Cardiac muscle cell (in vitro differentiated cells and primary cell): Measurements from ENCODE around the gene EPHA8. TPM values are rescaled to one million over a fixed set of nuclear protein-coding genes. Genes with fewer than 3 reads are reported as not detected.

Experiments
- DNase-seq, 2 donors: peaks; one replicate each; pipeline versions ENCODE4 v3.0.0 to v3.0.0-alpha.2; 2010 to 2017; ENCODE audit warnings: low read depth in 1 of 2, low spot score in 1 of 2
- H3K27ac ChIP-seq: fragments of 200-600 bp; sonication (generic); 2 replicates; pipeline ENCODE4 v1.5.1; 2016
- H3K27me3 ChIP-seq: fragments of 200-600 bp; sonication (generic); 2 replicates; pipeline ENCODE4 v1.6.0; 2016; ENCODE audit warnings: control low read depth
- H3K36me3 ChIP-seq: fragments of 200-600 bp; sonication (generic); 2 replicates; pipeline ENCODE4 v1.5.1; 2016; ENCODE audit warnings: control low read depth
- H3K4me1 ChIP-seq: fragments of 200-600 bp; sonication (generic); 2 replicates; pipeline ENCODE4 v1.8.1; 2017; ENCODE audit warnings: low read depth, mild to moderate bottlenecking, mixed run types
- H3K4me3 ChIP-seq: fragments of 200-600 bp; sonication (generic); 2 replicates; pipeline ENCODE4 v1.5.1; 2016; ENCODE audit warnings: mild to moderate bottlenecking
- H3K9me3 ChIP-seq: fragments of 200-600 bp; sonication (generic); 2 replicates; pipeline ENCODE4 v1.5.1; 2017; ENCODE audit warnings: low read depth, mild to moderate bottlenecking, control low read depth
- polyA plus RNA-seq: library from polyadenylated mRNA; unstranded; fragments of >200 nt; fragmentation: Nextera tagmentation; extraction: Ambion mirVana; gene quantifications from 2 replicates; pipeline ENCODE4 v1.2.1, GENCODE V29; 2016
- total RNA-seq: library from RNA; depleted of rRNA; stranded (reverse); fragments of >200 nt; gene quantifications from 2 replicates; pipeline ENCODE4 v1.2.3, GENCODE V29; 2016
- TF ChIP-seq, protein P1 (sequence below): IDR thresholded peaks from 2 replicates; pipeline ENCODE4 v1.5.1; 2012; ENCODE audit warnings: low read depth, mild to moderate bottlenecking, low read length

EPHA8 gene
- total and polyA plus RNA-seq, 2 experiments from 2014 or later = 4.7 to 10.9 TPM

DNA sequence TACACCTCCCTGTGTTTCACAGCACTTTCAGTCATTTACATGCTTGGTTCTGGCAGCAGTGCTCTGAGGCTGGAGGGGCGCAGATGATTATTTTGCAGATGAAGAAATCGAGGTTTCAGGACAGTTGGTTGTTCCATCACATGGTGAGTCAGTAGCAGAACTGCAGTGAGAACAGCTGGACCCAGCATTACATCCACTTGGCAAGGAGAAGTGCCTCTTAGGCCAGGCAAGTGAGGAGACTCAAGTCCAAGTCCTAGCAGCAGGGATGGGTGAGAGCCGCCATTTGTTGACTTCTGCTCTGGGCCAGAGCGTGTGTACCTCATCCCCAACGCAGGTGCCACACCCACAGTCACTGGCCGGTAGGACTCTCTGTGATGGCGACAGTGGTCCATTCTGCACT lies 26.8 kb upstream of the EPHA8 start:
- Histone ChIP-seq H3K36me3 (no peaks in the 10 kb centered on the region), H3K4me3 (no peak overlapping the region), H3K9me3 (no peaks in the 10 kb centered on the region), H3K27ac (no peak overlapping the region), H3K4me1 (peaks cover 6% of the 10 kb centered on the region), H3K27me3 (no peaks in the 10 kb centered on the region)
- DNase-seq = peak in 1 of 2 donors; percentile 20
- TF ChIP-seq, protein P1, sequence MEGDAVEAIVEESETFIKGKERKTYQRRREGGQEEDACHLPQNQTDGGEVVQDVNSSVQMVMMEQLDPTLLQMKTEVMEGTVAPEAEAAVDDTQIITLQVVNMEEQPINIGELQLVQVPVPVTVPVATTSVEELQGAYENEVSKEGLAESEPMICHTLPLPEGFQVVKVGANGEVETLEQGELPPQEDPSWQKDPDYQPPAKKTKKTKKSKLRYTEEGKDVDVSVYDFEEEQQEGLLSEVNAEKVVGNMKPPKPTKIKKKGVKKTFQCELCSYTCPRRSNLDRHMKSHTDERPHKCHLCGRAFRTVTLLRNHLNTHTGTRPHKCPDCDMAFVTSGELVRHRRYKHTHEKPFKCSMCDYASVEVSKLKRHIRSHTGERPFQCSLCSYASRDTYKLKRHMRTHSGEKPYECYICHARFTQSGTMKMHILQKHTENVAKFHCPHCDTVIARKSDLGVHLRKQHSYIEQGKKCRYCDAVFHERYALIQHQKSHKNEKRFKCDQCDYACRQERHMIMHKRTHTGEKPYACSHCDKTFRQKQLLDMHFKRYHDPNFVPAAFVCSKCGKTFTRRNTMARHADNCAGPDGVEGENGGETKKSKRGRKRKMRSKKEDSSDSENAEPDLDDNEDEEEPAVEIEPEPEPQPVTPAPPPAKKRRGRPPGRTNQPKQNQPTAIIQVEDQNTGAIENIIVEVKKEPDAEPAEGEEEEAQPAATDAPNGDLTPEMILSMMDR = no peak

DNA sequence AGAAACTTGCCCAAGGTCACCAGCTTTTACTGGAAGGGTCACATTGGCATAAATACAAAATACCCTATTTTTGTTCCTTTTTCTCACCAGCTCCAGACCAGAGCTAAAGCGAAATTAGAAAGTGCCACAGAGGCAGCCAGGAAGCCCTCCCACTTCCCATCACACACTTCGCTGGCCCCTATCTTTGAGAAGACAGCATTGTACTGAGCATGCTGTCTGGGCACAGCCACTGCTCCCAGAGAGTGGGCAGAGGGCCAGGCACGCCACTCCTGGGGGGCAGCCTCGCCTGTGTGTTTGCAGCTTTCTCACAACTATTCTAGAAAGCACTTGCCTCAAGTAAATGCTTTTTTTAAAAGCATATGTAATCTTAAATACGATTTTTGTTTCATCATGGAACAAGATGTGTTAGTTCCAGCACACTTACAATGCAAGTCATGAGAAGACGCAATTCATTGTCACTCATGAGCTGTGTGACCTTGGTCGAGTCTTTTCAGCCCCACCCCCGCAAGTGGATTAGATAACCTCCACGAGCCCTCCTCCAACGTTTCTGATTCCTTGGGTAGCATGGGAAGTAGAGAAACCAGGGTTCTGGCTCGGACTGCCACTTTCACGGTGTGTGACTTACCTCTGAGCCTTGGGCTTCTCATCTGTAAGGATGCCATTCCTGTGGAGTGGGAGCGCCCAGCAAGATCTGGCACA lies 25.7 kb upstream of the EPHA8 start:
- H3K4me3 ChIP-seq = no peak overlapping the region
- H3K27me3 ChIP-seq = no peaks in the 10 kb centered on the region
- DNase-seq = no peak
- no peaks in the 10 kb centered on the region for H3K9me3 ChIP-seq
- H3K4me1 ChIP-seq = peaks cover 5% of the 10 kb centered on the region
- no peaks in the 10 kb centered on the region for H3K36me3 ChIP-seq
- no peak overlapping the region for H3K27ac ChIP-seq
- TF ChIP-seq, protein P1 = no peak

DNA sequence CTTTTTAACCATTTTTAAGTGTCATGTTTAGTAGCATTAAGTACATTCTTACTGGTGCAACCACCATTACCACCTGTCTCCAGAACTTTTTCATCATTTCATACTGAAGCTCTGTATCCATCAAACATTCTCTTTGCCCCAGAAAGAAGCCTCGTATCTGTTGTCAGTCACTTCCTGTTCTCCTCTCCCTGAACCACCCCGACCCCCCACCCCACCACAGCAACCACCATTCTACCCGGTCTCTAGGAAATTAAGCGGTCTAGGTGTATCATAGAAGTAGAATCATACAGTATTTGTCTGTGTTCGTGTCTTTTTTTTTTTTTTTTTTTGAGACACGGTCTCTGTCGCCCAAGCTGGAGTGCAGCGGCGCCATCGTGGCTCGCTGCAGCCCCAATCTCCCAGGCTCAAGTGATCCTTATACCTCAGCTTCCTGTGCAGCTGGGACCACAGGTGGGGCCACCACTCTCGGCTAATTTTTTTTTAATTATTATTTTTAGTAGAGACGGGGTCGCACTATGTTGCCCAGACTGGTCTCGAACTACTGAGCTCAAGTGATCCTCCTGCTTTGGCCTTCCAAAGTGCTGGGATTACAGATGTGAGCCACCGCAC lies 23.7 kb upstream of the EPHA8 start:
- Histone ChIP-seq H3K4me1 (peaks cover 5% of the 10 kb centered on the region), H3K36me3 (no peaks in the 10 kb centered on the region), H3K27me3 (peaks cover 5% of the 10 kb centered on the region), H3K27ac (no peak overlapping the region), H3K9me3 (no peaks in the 10 kb centered on the region), H3K4me3 (no peak overlapping the region)
- TF ChIP-seq, protein P1 = no peak
- DNase-seq = no peak

DNA sequence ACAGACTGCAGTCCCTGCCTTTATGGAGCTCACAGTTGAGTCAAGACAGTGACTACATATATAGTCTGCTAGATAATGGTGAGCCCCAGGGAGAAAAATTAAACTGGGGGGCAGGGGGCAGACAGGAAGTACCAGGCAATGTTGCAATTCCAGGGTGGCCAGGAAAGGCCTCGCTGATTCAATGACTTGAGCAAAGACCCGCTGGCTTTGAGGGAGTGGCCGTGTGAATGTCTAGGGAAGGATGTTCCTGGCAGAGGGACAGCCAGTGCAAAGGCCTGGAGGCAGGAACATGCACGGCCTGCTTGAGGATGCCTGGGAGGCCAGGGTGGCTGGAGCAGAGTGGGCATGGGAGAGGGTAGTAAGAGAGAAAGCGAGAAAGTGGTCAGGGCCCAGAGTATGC lies 23.0 kb upstream of the EPHA8 start:
- DNase-seq = peak in 1 of 2 donors; percentile 13
- Histone ChIP-seq H3K27ac (no peak overlapping the region), H3K4me1 (no peaks in the 10 kb centered on the region), H3K4me3 (no peak overlapping the region), H3K9me3 (no peaks in the 10 kb centered on the region), H3K27me3 (peaks cover 12% of the 10 kb centered on the region), H3K36me3 (no peaks in the 10 kb centered on the region)
- TF ChIP-seq, protein P1 = no peak

DNA sequence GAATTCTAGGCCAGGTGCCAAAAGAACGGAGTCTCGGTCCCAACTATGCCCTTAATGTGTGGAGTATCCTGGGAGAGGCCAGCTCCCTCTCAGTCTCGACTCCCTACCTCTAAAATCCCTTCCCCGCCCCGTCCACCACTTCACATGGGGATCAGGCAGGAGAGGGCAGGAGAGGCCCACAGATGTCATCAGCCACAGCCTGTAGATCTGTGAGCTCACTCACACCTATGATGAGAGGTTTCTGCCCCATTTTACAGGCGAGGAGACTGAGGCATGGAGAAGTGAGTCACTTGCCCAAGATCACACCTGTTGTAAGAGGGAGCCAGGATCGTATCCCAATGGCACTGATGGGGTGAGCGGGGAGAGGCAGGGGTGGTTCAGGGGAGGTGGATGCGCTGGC lies 20.4 kb upstream of the EPHA8 start:
- Histone ChIP-seq H3K27me3 (peaks cover 38% of the 10 kb centered on the region), H3K4me3 (no peak overlapping the region), H3K4me1 (no peaks in the 10 kb centered on the region), H3K27ac (no peak overlapping the region), H3K36me3 (no peaks in the 10 kb centered on the region), H3K9me3 (no peaks in the 10 kb centered on the region)
- no peak for DNase-seq
- TF ChIP-seq, protein P1 = no peak
